NCI-H1436 (cell line): ENCODE data around the gene RIMBP2.

ENCODE experiments used
- DNase-seq: peaks from one replicate; lab custom pipeline; 2025; lab: John Stamatoyannopoulos, UW

The RIMBP2 gene

DNA sequence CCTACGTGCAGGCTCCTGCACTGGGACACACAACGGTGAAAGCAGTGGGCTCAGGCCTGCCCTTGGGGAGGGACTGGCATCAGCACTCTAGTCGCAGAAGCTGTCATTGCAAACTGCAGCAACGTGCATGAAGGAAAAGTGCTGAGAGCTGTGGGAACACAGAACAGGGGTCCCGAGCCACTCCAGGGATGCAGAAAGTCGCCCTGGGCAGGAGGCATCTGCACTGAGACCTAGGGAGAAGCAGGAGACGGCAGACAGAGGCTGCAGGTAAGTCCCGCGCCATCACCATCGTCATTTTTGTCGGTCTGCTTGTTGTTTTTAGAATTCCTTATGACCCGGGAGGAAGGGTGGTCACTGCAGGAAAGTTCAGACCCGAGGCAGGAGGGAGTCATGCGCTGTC, 21.6 kb upstream of the RIMBP2 start:
- no peak for DNase-seq

DNA sequence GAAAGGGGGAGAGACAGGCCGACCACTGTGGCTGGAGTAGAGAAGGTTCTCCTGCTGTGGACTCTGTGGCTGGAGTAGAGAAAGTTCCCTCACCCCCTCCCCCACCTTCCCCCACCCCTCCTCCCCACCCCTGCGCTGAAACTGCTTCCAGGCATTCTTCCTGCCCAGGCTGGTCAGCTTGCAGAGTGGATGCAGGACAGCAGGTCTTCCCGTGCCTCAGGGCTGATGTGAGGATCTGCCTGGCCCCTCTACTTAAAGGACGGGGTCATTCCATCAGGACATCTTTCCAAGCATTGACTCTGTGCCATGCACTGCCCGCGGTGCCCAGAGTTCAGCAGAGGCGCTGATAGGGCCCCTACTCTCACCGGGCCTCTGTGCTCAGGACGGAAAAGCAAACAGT, 13.2 kb upstream of the RIMBP2 start:
- no peak for DNase-seq

DNA sequence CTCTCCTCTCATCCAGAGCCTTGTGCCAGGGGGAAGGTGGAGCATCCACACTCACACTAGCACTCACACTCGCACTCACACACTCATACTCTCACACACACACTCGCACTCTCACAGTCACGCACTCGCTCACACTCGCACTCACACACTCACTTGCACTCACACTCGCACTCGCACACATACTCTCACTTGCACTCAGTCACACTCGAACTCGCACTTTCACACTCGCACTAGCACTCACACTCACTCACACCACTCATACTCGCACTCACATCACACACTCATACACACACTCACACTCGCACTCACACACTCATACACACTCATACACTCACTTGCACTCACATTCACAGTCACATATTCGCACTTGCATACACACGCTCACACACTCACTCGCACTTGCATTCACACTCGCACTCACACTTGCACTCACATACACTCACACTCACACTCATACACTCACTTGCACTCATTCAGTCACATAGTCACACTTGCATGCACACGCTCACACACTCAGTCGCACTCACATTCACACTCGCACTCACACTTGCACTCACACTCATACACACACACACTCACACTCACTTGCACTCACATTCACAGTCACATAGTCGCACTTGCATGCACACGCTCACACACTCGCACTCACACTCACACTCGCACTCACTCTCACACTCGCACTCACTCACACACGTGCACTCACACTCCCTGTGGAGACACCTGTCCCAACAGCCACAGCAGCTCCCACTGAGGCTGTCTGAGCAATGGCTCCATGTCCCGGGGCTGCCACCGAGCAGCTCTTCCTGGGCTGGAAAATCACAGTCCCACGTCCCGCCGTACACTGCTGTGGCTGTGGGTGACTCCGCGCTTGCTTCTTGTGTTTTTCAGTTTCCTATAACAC, 12.3 kb upstream of the RIMBP2 start:
- DNase-seq: no peak

DNA sequence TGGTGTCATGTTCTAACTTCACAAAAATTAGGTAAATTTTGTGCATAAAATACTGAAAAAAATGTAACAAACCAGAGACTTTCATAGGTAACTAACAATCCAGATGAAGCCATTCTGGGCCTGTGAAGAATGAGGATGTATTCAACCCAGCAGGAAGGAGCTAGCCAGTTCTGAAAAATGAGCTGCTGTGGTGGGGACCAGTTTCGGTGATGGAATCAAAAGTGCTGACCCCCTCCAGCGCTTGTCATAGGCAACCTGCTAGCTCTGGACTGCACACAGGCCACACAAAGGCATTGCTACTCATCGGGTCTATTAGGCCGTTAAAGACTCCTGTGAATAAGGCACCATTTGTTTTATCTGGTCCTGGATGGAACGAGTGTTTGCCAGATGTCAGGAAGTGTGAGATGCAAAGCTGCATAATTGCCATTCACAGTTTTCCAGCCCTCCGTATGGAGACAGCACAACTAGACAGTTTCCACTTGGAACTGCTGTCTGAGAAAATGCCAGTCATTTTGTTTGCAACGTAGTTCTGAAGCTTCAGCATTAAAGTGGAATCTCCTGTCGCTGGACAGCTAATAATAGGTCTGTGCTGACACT, 3.3 kb upstream of the RIMBP2 start:
- no peak for DNase-seq

GRCh38 chr12:130717752-130718151, 1.7 kb upstream of the RIMBP2 start:
- DNase-seq: no peak

DNA sequence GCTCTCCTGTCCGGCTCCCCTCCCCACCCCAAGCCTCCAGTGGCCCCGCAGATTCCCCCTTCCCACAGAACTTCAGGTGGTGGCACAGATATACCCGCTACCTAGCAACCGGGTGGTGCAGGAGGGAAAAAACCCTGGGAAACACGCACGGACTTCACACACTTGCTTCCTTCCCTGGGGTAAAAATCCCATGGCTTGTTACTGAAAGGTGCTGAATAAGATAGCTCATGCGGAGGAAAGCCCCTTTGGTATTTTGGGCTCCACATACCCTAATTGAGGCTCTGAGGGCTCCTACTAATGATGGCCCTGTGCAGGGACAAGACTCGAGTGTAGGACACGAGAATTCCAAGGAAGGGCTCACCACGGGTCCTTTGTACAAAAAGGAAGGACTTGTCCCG, 869 bp upstream of the RIMBP2 start:
- DNase-seq: no peak

DNA sequence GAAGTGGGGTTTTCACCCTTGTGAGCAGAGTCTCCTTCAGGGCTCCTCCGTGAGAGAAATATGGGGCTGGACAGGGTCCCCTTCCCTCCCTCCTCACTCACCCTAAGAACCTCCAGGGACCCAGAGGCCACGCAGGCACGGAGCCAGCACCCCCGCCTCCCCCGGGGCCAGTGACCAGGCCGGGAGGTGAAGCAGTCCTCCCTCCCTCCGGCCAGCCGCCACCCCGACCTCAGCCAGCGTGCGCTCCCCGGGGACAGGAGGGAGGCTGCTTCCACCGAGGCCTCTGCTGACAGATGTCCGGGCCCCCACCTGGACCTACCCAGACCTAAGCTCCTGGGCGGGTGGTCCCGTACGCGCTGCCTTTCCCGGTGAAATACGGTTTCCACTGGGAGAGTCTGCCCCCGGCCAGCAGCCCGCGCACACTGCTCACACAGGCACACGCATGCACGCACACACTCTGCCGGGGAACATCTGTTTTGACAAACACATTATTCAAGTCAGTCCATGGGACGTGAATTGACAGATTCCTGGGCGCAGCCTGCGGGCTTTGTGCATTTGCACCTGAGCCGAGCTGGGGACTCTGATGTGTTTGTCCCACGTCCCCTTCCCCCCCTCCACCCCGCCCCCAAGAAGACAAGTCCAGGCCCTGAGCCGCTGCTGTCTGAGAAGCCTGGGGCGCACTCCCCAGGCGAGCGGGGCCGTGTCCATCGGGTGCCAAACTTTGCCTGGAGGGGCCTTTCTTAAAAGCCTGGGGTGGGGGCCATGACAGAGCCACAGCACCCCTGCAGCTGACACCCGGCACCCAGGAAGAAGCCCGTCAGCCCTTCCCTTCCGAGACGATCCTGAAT, 725 bp downstream of the RIMBP2 start:
- DNase-seq: no peak

GRCh38 chr12:130714591-130715149, 1.4 kb downstream of the RIMBP2 start:
- DNase-seq: no peak

GRCh38 chr12:130714091-130714590, 2.0 kb downstream of the RIMBP2 start:
- DNase-seq: no peak

DNA sequence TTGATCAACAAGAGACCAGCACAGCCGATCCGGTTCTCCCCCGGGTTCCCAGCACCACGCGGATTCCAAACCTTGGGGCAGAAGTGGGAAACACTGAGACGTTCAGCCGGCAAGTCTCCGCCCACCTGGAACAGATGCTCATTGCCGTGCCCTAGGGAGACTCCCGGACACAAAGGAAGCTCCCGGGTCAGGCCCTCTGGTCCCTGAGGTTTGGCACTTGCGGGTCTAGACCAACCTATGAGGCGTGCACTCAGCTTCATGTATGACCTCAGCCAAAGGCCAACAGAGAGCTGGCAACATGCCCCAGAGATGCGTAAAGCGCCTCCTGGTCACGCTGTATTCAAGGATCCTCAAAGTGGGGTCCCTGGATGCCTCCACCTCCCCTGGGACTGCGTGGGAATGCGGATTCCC, 2.5 kb downstream of the RIMBP2 start:
- no peak for DNase-seq

DNA sequence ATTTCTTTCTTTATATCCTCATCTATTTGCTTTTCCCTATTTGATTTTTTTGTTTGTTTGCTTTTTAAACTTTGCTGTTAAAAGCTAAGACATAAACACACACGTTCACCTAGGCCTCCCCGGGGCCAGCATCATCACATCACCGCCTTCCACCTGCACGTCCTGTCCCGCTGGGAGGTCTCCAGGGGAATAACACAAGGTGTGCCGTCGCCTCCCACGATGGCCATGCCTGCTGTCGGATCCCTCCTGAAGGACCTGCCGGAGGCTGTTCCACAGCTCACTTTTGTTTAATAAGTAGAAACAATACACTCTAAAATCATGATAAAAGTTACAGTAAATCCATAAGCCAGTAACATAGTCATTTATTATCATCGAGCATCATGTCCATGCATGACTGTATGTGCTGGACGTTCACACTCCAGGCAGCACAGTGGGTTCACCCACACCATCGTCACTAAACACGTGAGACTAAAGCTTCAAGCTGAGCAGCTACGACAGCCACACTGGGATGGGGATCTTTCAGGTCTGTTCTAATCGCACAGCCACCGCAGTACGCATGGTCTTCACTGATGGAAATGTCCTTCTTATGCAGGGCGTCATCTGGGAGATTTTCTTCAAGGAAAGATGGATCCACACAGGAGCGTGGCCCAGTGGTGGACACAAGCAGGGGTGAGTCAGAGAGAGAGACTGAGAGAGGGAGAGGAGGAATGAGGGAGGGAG, 3.6 kb downstream of the RIMBP2 start:
- no peak for DNase-seq

DNA sequence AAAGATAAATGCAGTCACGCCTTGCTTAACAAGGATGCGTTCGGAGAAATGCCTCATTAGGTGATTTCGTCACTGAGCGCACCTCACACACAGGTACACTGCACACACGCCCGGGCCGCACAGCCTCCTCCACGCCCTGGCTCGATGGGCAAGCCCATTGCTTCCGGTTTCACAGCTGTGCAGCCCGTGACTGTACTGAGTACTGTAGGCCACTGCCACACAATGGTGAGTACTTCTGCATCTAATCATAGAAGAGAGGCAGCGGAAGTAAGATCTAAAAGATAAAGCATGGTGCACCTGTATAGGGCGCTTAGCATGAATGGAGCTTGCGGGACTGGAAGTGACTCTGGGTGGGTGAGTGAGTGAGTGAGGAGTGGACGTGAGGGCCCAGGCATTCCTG, 4.3 kb downstream of the RIMBP2 start:
- DNase-seq: peak; percentile 34

DNA sequence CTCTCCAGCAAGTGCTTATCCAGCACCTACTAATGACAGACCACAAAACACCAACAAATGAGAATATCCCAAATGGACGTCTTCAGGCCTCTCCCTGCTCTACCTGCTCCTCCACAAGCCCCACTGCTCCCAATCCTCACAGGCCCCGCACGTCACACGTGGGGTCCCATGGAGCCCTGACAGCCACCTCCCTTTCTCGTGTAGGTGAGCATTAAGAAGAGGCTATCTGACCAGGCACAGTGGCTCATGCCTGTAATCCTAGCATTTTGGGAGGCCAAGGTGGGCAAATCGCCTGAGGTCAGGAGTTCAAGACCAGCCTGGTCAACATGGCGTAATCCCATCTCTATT, 5.4 kb downstream of the RIMBP2 start:
- no peak for DNase-seq

DNA sequence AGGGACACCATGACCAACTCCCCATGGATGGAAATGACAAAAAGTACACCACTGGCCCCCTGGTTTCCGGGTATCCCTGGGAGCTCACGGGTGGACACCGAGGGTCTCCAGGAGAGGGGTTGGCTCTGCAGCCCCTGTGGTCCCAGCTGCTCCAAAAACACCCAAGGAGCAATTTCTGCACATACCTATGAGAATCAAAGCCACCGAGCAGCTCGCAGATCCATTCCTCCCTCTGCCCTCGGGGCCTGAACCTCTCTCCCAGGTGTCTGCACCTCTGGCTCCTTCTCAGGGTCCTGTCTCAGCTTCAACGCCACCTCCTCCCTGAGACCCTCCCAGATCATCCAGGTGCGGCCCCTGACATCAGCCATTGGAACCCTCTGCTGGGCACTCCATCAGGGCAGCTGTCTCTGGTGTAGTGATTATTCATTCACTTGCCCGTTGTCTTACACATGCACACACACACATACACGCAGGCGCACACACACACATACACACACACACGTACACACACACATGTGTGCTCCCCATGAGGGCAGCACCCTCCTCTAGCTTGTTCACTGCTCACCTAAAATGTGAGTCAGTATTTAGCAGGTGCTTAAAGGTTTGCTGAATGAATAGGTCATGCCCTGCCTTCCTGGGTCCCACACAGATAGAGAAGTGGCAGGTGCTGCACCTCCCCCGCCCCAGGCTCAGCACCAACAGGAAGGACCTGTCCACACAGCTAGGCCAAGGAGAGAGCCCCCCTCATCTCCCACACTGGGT, 5.9 kb downstream of the RIMBP2 start:
- DNase-seq: no peak

- no peak for DNase-seq
Measured at GRCh38 chr12:130709151-130709970, 6.7 kb downstream of the RIMBP2 start.

GRCh38 chr12:130708648-130709047, 7.5 kb downstream of the RIMBP2 start:
- DNase-seq: no peak

GRCh38 chr12:130707571-130707891, 8.6 kb downstream of the RIMBP2 start:
- DNase-seq: no peak

GRCh38 chr12:130706885-130707570, 9.1 kb downstream of the RIMBP2 start:
- DNase-seq: no peak

DNA sequence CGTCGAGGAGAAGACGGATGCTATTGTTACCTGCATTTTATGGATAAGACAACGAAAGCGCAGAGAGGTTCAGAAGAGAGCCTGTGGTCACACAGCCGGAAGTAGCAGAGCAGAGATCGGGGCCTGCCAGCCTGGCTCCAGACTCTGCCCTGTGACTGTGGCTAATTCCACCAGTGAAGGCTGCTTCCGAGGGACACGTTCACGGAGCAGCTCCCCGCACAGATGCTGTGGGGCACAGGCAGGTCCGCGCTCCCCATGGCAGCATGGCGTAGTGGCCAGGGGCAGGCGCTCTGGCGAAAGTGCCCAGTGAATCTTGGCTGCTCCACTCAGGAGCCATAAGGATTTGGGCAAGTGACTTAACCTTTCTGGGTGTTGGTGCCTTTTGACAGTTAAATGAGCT, 9.8 kb downstream of the RIMBP2 start:
- no peak for DNase-seq
